ENCODE data around the gene PDXP.

PDXP gene

DNA sequence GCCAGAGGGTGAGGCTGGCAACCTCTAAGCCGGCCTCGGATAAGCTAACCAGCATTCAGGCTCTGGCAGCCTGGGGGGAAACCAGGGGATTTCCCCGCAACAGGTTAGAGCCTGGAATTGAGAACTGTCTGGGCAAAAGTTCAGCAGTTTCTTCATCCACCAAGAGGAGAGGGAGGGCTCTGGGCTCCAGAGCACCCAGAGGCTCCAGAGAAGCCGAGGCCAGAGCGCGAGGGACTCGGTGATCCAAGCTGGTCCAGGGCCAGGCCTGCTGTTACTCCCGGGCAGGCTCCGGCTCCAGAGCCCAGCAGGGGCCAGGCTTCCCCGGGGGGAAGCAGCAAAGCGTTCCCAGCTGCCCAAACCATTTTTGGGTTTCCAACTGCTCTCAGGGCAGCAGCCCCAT lies 32.4 kb upstream of the PDXP start:
- DNase-seq: no peak
- H3K79me2 ChIP-seq (ENCODE audit: low read length): no peaks in the 10 kb centered on the region
- H3K27ac ChIP-seq (ENCODE audit: low read length): 0 out of 2 replicates have a peak overlapping the region, but pooled peaks have one; percentile 2
- no peaks in the 10 kb centered on the region for H3K9me2 ChIP-seq (replicated peaks; ENCODE audit: insufficient read depth, low read length)
- TF ChIP-seq EZH2 (optimal IDR thresholded peaks at IDR 0.05; ENCODE audit: low read depth, low read length) (no peak), EZH2phosphoT487 (IDR thresholded peaks at IDR 0.05; ENCODE audit: low read length) (no peak)
- TF ChIP-seq, protein P1, sequence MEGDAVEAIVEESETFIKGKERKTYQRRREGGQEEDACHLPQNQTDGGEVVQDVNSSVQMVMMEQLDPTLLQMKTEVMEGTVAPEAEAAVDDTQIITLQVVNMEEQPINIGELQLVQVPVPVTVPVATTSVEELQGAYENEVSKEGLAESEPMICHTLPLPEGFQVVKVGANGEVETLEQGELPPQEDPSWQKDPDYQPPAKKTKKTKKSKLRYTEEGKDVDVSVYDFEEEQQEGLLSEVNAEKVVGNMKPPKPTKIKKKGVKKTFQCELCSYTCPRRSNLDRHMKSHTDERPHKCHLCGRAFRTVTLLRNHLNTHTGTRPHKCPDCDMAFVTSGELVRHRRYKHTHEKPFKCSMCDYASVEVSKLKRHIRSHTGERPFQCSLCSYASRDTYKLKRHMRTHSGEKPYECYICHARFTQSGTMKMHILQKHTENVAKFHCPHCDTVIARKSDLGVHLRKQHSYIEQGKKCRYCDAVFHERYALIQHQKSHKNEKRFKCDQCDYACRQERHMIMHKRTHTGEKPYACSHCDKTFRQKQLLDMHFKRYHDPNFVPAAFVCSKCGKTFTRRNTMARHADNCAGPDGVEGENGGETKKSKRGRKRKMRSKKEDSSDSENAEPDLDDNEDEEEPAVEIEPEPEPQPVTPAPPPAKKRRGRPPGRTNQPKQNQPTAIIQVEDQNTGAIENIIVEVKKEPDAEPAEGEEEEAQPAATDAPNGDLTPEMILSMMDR (IDR thresholded peaks at IDR 0.05; ENCODE audit: low read length): no peak
- no peaks in the 10 kb centered on the region for H3K36me3 ChIP-seq (replicated peaks; ENCODE audit: insufficient read depth, low read length)
- no peaks in the 10 kb centered on the region for H3K9me3 ChIP-seq (replicated peaks; ENCODE audit: insufficient read depth, low read length)
- no peak overlapping the region for H2AFZ ChIP-seq (ENCODE audit: low read length)
- H3K4me2 ChIP-seq (ENCODE audit: low read depth, low read length): no peak overlapping the region
- H3K4me3 ChIP-seq (ENCODE audit: low read length): no peak overlapping the region
- no peaks in the 10 kb centered on the region for H3K27me3 ChIP-seq (replicated peaks; ENCODE audit: insufficient read depth, low read length)
- peaks cover 10% of the 10 kb centered on the region for H3F3A ChIP-seq (ENCODE audit: insufficient read depth, low read length)
- H3K4me1 ChIP-seq (ENCODE audit: low read length): peaks cover 23% of the 10 kb centered on the region
- no peak overlapping the region for H3K9ac ChIP-seq (ENCODE audit: low read length)
- H4K20me1 ChIP-seq (ENCODE audit: insufficient read depth, low read length): no peaks in the 10 kb centered on the region

DNA sequence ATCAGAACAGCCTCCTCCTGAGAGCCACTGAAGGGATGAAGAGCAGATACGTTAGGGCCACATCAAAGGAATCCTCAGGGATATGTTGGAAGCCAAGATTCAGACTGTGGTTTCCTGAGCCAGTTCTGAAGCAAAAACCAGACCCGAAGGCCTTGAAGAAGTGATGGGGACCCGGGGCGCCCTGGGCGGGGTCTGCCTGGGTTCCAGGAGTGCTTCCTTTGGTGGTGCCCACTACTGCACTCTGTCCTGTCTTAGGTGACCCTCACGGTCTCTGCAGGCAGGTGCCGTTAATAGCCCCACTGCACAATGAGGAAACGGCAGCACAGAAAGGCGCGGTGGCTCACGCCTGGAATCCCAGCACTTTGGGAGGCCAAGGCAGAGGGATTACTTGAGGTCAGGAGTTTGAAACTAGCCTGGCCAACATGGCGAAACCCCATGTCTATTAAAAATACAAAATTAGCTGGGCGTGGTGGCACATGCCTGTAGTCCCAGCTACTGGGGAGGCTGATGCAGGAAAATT lies 31.9 kb upstream of the PDXP start:
- H3F3A ChIP-seq (ENCODE audit: insufficient read depth, low read length): peaks cover 10% of the 10 kb centered on the region

DNA sequence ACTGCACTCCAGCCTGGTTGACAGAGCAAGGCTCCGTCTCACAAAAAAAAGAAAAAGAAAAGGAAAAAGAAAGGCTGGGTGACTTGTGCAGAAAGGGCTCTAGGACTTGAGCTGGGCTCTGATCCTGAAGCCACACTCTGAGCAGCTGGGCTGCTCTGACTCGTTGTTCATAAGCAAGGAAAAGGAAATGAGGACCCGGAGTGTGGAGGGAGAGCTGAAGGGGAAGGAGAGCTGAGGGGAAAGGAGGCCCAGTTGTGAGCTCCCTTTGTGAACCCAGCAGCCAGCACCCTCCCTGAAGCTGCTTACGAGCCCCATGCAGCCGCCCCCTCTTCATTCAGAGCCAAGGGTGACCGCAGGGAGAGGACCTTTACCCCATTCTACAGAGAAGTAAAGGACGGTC lies 31.4 kb upstream of the PDXP start:
- Histone ChIP-seq H3K9me2 (replicated peaks; ENCODE audit: insufficient read depth, low read length) (no peaks in the 10 kb centered on the region), H3K36me3 (replicated peaks; ENCODE audit: insufficient read depth, low read length) (no peaks in the 10 kb centered on the region), H3K27ac (ENCODE audit: low read length) (peak overlapping the region; percentile 63; the same call in 1 of the 2 replicates), H3K4me2 (ENCODE audit: low read depth, low read length) (peak overlapping the region; percentile 48; the same call in 1 of the 2 replicates), H4K20me1 (ENCODE audit: insufficient read depth, low read length) (no peaks in the 10 kb centered on the region), H3K4me3 (ENCODE audit: low read length) (no peak overlapping the region), H2AFZ (ENCODE audit: low read length) (0 out of 2 replicates have a peak overlapping the region, but pooled peaks have one; percentile 45), H3K27me3 (replicated peaks; ENCODE audit: insufficient read depth, low read length) (no peaks in the 10 kb centered on the region), H3K4me1 (ENCODE audit: low read length) (peaks cover 23% of the 10 kb centered on the region), H3K9me3 (replicated peaks; ENCODE audit: insufficient read depth, low read length) (no peaks in the 10 kb centered on the region), H3K9ac (ENCODE audit: low read length) (no peak overlapping the region), H3K79me2 (ENCODE audit: low read length) (no peaks in the 10 kb centered on the region), H3F3A (ENCODE audit: insufficient read depth, low read length) (peaks cover 10% of the 10 kb centered on the region)
- no peak for TF ChIP-seq EZH2phosphoT487 (IDR thresholded peaks at IDR 0.05; ENCODE audit: low read length)
- no peak for TF ChIP-seq EZH2 (optimal IDR thresholded peaks at IDR 0.05; ENCODE audit: low read depth, low read length)
- TF ChIP-seq, protein P1 (IDR thresholded peaks at IDR 0.05; ENCODE audit: low read length): no peak
- DNase-seq: no peak

More for the DNA sequence above, 31.9 kb upstream of the PDXP start:
- no peak overlapping the region for H3K4me3 ChIP-seq (ENCODE audit: low read length)
- no peak overlapping the region for H2AFZ ChIP-seq (ENCODE audit: low read length)
- H3K36me3 ChIP-seq (replicated peaks; ENCODE audit: insufficient read depth, low read length): no peaks in the 10 kb centered on the region
- H3K4me1 ChIP-seq (ENCODE audit: low read length): peaks cover 23% of the 10 kb centered on the region
- no peak for DNase-seq
- H3K79me2 ChIP-seq (ENCODE audit: low read length): no peaks in the 10 kb centered on the region
- no peaks in the 10 kb centered on the region for H3K9me2 ChIP-seq (replicated peaks; ENCODE audit: insufficient read depth, low read length)
- TF ChIP-seq, protein P1 (IDR thresholded peaks at IDR 0.05; ENCODE audit: low read length): no peak
- no peak for TF ChIP-seq EZH2 (optimal IDR thresholded peaks at IDR 0.05; ENCODE audit: low read depth, low read length)
- no peak for TF ChIP-seq EZH2phosphoT487 (IDR thresholded peaks at IDR 0.05; ENCODE audit: low read length)
- 0 out of 2 replicates have a peak overlapping the region, but pooled peaks have one; percentile 2 for H3K27ac ChIP-seq (ENCODE audit: low read length)
- no peaks in the 10 kb centered on the region for H3K9me3 ChIP-seq (replicated peaks; ENCODE audit: insufficient read depth, low read length)
- H4K20me1 ChIP-seq (ENCODE audit: insufficient read depth, low read length): no peaks in the 10 kb centered on the region
- no peak overlapping the region for H3K9ac ChIP-seq (ENCODE audit: low read length)
- H3K27me3 ChIP-seq (replicated peaks; ENCODE audit: insufficient read depth, low read length): no peaks in the 10 kb centered on the region
- no peak overlapping the region; the same call in 1 of the 2 replicates for H3K4me2 ChIP-seq (ENCODE audit: low read depth, low read length)
